HG03135 (cell line): ENCODE data around the gene GRIA3.
"Not testable (repeated sequence)": the region's sequence is repeated elsewhere in the genome, so short reads cannot be mapped to it uniquely, and the experiment has no call there.

Source experiments
- ATAC-seq: cut with Tn5 transposase; IDR thresholded peaks from one replicate; pipeline ENCODE4 v1.9.1; 2021; ENCODE audit warnings: mild to moderate bottlenecking, moderate library complexity; ENCODE audit not compliant: unreplicated experiment

The GRIA3 gene

GRCh38 chrX:123513585-123514278 is 329.7 kb downstream of the GRIA3 start:
- no peak for ATAC-seq

DNA sequence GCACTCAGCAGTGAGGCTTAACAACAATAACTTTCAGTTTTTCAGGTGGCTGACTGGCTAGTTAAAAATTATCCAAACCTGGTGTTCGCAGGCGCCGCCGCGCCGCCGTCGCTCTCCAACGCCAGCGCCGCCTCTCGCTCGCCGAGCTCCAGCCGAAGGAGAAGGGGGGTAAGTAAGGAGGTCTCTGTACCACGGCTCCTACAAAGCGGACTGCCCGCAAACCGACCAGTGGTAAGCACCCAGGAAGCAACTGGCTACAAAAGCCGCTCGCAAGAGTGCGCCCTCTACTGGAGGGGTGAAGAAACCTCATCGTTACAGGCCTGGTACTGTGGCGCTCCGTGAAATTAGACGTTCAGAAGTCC is 330.2 kb downstream of the GRIA3 start:
- ATAC-seq, result not testable (repeated sequence)

- no peak for ATAC-seq
Measured at GRCh38 chrX:123518791-123519190, 334.7 kb downstream of the GRIA3 start.

- ATAC-seq, result no peak
Measured at GRCh38 chrX:123525123-123525725, 341.1 kb downstream of the GRIA3 start.

DNA sequence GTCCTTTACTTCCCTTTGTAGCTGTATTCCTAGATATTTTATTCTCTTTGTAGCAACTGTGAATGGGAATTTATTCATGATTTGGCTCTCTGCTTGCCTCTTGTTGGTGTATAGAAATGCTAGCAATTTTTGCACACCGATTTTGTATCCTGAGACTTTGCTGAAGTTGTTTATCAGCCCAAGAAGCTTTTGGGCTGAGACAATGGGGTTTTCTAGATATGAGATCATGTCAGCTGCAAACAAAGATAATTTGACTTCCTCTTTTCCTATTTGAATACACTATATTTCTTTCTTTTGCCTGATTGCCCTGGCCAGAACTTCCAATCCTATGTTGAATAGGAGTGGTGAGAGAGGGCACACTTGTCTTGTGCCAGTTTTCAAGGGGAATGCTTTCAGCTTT is 346.6 kb downstream of the GRIA3 start:
- not testable (repeated sequence) for ATAC-seq
